ENCODE measurements around the gene RXRA.

RXRA gene

GRCh38 chr9:134367061-134367460 lies 40.8 kb downstream of the RXRA start:
- DNase-seq (ENCODE audit: low read depth, low spot score): no peak

- DNase-seq (ENCODE audit: low read depth, low spot score): no peak
Measured at GRCh38 chr9:134367791-134368490, 41.7 kb downstream of the RXRA start.

GRCh38 chr9:134368571-134368970 lies 42.3 kb downstream of the RXRA start:
- no peak for DNase-seq (ENCODE audit: low read depth, low spot score)

DNA sequence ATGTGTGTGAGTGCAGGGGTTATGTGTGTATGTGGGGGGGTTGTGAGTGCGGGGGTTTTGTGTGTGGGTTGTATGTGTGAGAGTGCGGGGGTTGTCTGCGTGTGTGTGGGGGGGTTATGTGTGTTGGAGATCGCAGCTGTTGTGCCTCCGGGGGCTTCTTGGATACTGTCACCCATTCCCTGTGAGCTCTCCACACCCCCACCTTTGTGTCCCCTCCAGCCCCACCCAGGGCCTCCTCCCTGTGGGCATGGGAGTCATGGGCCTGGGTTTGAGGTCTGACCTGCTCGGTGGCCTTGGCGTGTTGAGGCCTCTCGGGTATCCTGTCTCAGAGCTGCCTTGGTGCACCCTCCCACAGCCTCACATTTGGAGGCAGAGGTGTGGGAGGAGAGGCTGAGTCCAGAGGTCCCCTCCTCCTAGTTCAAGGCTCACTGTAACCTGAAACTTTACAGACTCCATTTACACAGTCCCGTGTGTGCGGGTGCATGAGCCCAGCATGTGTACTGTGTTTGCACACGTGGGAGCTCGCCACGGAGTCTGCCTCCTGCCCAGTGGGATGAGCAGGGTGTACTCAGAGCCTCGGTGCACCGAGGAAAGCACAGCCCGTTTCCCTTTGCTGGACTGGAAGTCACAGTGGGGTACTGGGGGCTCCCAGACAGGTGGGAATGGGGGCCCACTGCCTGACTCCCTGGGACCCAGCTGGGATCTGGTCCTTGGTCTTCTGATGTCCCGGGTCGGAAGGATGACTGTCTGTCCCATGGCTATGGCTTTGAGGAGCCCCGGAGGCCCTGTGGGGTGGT lies 43.4 kb downstream of the RXRA start:
- no peak for DNase-seq (ENCODE audit: low read depth, low spot score)

GRCh38 chr9:134370213-134370492 lies 43.9 kb downstream of the RXRA start:
- DNase-seq (ENCODE audit: low read depth, low spot score): no peak

DNA sequence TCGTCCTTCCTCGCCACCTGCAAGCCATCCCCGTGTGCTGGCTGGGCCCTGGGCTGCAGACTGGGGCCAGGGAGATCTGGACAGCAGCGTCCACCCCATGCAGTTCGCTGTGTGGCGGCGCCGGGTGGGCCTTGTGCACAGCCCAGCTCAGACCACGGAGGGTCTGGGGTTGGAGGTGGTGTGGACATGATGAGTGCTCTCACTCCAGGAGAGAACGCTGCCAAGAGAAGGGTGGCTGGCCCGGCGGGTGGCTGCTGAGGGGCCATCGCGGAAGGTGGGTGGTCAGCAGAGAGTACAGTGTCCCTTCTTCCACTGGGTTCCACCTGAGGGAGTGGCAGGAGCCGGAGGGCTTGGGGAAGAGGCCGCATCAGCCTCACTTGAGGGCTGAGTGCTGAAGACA lies 44.4 kb downstream of the RXRA start:
- DNase-seq (ENCODE audit: low read depth, low spot score): no peak

- no peak for DNase-seq (ENCODE audit: low read depth, low spot score)
Measured at GRCh38 chr9:134371731-134372130, 45.5 kb downstream of the RXRA start.

DNA sequence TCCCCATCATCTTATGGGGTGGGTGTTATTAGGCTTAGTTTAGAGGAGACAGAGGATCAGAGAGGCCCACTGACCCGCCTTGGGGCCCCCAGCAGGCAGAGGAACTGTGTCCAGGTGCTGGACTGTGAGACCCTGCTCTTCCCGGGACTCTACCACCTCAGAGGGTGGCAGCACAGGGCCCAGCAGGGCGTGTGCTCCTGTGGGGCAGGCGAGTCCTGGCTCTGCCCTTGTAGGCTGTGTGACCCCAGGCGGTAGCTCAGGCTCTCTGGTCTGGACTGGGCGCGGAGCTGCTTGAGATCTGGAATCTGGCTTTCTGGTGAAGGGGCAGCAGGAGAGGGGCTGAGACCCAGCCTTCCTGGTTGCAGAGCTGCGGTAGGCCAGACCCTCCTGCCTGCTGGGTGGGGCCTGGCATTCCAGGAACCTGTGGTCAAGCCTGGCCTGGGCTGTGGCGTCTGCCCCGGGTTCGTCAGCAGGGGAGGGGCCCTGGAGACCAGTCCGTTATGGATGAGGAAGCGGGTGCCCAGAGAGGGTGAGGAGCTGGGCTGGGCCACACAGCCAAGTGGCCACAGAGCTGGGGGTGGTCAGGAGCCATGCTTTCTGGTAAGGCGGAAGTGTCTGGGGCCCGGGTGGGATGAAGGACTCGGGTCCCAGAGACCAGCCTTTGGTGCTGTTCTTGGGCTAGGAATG lies 46.5 kb downstream of the RXRA start:
- no peak for DNase-seq (ENCODE audit: low read depth, low spot score)

DNA sequence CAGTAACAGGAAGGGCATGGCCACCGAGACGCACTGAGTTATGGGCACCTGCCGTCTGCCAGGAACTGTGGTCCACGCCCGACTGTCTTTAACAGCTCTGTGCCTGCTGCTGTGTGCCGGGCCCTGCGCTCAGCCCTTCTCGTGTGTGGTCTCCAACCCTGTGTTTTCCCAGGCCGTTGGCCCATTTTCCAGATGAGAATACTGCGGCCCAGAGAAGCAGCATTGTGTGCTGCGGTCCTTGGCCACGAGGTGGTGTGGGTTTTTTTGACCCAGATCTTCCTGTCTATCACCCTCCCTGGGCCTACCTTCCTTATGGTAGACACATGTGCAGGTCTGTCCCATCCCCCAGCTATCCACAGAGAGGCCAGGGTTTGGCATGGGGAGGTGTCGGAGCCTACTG lies 47.0 kb downstream of the RXRA start:
- DNase-seq (ENCODE audit: low read depth, low spot score): no peak

DNA sequence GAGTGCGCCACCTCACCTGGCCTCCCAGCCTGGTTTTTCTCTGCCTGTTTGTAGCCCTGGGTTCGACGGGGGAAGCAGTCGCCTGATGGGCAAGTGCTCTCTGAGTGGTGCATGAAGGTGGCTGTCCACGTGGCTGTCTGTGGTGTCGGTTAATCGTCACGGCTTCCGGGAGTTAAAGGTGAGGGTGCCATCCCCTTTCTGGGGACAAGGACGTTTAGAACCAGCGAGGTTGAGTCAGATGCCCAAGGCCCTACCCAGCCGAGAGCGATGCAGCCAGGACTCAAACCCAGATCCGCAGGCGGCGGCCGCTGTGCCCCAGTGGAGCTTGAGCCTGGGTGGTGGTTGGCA lies 47.7 kb downstream of the RXRA start:
- no peak for DNase-seq (ENCODE audit: low read depth, low spot score)

DNA sequence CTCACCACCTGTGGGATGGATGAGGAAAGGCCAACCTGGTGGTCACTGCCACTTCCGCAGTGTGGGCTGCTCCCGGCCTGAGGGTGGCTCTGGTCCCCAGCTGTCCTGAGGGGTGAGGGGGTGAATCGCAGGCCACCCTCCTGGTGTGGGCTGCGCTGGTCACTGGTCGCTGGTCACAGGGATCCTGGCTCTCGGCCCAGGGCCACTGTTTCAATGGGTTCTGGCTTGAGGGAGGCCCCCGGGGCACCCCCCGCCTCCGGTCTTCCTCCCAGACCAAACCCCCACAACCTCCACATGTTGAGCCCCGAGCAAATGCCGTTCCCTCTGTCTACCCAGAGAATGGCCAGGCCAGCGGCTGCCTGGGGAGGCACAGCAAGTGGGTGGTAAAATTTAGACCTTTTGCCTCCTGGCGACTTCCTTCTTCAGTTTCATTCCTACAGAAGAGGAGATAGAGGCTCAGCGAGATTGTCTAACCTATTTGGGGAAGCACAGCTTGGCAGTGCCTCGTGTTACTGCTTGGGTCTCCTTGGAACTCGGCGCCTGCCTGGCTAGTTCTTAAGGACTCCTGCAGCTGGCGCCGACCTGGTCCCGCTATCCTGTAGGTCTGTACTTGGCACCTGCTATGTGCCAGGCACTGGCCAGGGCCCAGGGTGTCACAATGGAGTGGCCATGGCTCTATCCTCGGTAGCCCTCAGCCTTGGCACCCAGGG lies 48.2 kb downstream of the RXRA start:
- no peak for DNase-seq (ENCODE audit: low read depth, low spot score)

DNA sequence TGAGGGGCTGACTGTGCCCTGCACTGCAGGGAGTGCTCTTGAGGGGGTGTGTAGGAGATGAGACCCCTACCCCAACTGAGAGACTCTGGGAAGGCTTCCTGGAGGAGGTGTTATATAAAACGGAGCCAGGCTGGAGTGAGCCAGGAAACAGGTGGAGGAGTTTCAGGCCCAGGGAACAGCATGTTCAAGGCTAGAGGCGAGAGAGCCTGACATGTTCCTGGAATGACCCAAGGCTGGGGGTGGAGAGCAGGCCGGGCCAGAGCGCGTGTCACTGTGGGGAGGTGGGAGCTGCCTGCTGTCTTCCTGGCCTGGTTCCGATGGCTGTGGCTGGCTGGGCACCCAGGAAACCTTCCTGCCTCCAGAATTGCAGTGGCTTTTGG lies 48.7 kb downstream of the RXRA start:
- no peak for DNase-seq (ENCODE audit: low read depth, low spot score)

DNA sequence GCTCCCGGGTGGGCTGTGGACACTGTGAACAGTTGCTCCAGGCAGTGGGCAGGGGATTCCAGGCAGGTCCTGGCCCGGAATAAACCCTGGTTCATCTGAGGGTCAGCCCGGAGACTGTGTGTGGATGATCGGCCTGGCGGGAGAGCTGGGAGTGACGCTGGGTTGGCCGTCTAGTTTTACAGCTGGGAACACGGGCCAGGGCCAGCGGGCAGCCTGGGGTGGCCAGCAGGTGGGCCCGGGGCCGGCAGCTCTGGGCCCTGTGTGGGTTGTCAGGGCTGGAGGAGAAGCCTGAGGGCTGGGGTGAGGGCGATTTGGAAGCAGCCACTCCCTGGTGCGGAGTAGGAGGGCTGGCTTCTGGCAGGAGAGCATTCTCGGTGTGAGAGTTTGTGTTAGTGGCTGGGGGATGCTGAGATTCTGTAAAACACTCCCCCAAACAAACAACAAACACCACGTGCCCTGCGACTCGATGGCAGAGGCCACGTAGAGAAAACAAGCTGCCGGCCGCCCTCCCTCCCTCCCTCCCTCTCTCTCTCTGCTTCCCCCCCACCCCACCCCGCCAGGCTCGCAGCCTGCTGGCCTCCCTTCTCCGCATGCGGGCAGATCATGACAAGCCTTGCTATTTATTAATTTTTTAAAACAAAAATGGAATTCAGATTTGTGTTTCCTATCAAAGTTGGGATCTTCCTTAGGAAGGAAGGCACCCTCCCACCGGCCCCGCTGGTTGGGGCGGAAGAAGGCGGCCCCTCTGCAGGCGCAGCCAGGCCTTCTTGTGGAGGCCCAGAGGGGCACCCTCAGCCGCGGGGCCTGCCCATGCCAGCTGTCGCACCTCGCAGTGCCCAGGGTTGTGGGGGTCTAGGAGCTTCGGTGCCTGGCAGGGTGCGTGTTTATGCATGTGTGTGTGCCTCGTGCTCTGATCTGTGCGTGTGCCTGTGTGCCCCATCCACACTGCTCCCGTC lies 49.5 kb downstream of the RXRA start:
- no peak for DNase-seq (ENCODE audit: low read depth, low spot score)

DNA sequence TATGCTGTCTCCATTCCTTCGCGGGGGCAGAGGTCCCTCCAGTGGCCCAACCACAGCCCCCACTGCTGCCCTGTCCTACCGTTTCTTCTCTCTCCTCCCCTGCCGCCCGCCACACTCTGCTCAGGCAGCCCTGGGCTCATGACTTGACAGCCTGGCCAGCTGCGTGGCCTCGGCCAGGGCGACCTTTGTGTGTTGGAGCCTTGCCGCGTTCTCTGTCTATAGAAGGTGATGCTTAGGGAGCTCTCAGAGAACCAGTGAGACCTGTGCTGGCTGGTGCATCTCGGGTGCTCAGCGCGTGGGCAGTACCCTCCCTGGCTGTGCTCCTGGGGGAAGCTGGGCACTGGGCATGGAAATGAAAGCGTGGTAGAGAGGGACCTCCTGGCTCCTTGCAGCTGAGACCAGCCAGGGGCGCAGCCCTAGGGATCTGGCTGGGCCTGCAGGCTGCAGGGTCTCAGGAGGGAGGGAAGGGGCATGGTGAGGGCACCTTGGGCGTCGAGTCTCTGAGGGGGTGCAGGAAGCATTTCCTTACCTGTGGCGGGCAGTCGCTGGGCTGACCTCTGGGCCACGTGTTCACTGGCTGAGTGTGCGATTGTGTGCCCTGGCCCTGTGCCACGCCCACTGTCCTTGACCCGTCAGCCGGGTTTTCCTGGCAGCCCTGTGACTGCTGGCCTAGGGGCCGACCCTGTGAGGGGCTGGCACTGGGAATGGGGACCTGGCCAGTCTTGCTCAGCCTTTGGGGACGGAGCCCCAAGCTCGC lies 50.3 kb downstream of the RXRA start:
- DNase-seq (ENCODE audit: low read depth, low spot score): no peak

DNA sequence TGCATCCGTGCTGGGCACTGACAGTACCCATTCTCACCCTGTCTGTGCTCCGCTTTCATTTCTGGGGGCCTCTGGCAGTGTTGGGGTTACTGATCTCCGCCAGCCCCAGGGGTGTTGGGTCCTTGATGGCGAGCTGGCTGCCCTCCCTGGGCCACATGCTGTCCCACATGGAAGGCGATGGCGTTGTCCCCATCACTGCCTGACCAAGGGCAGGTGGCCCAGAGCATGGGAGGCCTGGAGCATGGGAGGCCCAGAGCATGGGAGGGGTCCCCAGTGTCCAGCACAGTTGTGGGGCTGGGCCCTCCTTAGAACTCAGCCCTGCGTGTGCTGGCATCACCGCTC lies 50.9 kb downstream of the RXRA start:
- no peak for DNase-seq (ENCODE audit: low read depth, low spot score)

DNA sequence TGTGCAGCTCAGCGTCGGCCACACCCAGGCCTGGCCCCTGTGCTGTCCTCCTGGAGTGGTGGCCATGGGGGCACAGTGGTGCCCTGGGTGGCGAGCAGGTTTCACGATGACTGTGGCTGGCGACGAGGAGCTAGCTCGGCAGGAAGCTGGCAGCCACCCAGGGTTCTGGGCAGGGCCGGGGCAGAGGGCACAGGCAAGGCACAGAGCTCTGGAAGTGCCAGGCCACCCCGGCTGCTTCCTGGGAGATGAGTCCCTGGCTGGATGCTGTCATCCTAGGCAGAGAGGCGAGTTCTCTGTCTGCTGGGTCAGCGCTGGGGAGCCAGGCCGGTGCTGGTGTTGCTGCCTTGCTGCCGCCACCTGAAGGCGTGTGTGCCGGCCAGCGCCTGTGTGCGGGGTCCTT lies 51.7 kb downstream of the RXRA start:
- no peak for DNase-seq (ENCODE audit: low read depth, low spot score)

DNA sequence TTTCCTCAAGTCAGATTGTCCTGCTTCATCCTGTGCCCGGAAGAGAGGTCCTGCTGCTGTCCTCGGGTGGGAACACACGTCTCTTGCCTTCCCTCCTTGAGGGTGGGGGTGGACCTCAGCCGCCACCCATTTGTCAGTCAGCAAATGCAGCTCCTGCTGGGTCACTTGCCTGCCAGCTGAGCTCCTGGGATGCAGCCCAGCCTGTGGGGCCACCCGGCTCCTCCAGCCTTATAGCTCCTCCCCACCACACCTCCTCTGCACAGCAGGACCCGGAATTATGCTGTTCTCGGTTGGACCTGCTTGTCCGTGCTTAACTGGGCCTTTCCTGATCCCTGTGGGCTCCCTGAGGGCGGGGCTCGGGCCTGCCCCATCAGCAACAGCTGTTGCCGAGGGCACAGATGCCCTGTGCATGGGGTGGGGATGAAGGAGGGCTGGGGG lies 52.7 kb downstream of the RXRA start:
- no peak for DNase-seq (ENCODE audit: low read depth, low spot score)

GRCh38 chr9:134379831-134380365 lies 53.6 kb downstream of the RXRA start:
- DNase-seq (ENCODE audit: low read depth, low spot score): no peak

DNA sequence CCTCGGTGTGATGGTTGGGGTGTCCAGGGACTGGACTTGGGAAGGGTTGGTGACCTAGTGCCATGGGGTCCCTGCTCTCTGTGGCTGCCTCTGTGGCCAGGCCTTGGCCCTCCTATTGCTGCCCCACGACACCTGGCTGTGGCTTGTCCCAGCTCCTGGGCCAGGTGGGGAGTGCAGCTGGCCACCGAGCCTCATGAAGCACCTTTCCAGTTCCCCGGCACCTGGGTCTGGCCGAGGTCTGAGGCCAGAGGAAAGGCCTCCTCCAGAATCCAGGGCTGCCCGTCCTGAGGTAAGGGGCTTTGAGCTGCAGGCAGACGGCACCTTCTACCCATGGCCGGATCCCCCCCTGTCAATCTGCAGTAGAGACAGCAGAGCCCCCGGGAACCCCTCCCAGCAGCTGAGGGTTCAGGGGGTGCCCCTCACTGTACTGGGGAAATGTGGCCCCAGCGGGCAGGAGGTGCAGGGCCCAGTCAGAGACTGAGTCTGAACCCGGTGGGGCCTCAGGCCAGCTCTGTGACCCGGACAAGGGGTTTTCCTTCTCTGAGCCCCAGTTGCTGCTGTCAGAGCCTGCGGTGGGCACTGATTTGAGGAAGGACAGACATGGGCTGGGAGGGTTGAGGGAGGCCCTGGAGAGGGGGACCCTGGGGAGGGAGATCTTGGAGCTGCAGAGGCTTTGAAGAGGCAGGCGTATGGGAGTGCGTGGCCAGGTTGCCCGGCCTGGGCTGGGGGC lies 54.5 kb downstream of the RXRA start:
- no peak for DNase-seq (ENCODE audit: low read depth, low spot score)

- no peak for DNase-seq (ENCODE audit: low read depth, low spot score)
Measured at GRCh38 chr9:134381272-134381661, 55.0 kb downstream of the RXRA start.

All from activated CD4-positive, CD25-positive, alpha-beta regulatory T cell treated with anti-CD3 and anti-CD28 coated beads, Interleukin-2, amount 50 U/mL, for 16 hours (primary cell).